HEK293 (cell line): ENCODE measurements around the gene SPECC1.

Experiments used
- FEZF1 ChIP-seq: fragments of 450-650 bp; formaldehyde crosslinking; IDR thresholded peaks from 2 replicates; pipeline ENCODE4 v1.5.1; 2016; ENCODE audit warnings: missing biosample characterization, missing genetic modification characterization
- KLF10 ChIP-seq: fragments of 450-650 bp; IDR thresholded peaks from 2 replicates; pipeline ENCODE4 v1.5.1; 2018; ENCODE audit warnings: missing biosample characterization, mild to moderate bottlenecking, missing genetic modification characterization
- PRDM1 ChIP-seq: fragments of 450-650 bp; formaldehyde crosslinking; IDR thresholded peaks from 2 replicates; pipeline ENCODE4; 2016; ENCODE audit warnings: missing biosample characterization, missing genetic modification characterization
- YY1 ChIP-seq: fragments of 450-650 bp; formaldehyde crosslinking; IDR thresholded peaks from 2 replicates; pipeline ENCODE4 v1.5.1; 2018; ENCODE audit warnings: missing biosample characterization, missing genetic modification characterization
- ZBTB7A ChIP-seq: fragments of 450-650 bp; formaldehyde crosslinking; IDR thresholded peaks from 2 replicates; pipeline ENCODE4 v1.5.1; 2016; ENCODE audit warnings: low read depth, missing biosample characterization, missing genetic modification characterization
- ZEB2 ChIP-seq: fragments of 450-650 bp; formaldehyde crosslinking; IDR thresholded peaks from 2 replicates; pipeline ENCODE4 v1.5.1; 2016; ENCODE audit warnings: missing biosample characterization, missing genetic modification characterization
- ZNF16 ChIP-seq: fragments of 450-650 bp; formaldehyde crosslinking; IDR thresholded peaks from 2 replicates; pipeline ENCODE4 v1.5.1; 2016; ENCODE audit warnings: low read depth, missing biosample characterization, missing genetic modification characterization
- ZNF19 ChIP-seq: fragments of 450-650 bp; formaldehyde crosslinking; IDR thresholded peaks from 2 replicates; pipeline ENCODE4; 2016; ENCODE audit warnings: missing biosample characterization, missing genetic modification characterization, low read depth
- ZNF274 ChIP-seq, 2 experiments: fragments of 200-500 bp in 1 of 2; fragments of 450-650 bp in 1 of 2; sonication (Bioruptor generic) in 1 of 2; formaldehyde crosslinking in 1 of 2; IDR thresholded peaks; 2 replicates each; pipeline versions ENCODE4 v1.5.1 to v1.6.1; 2014 to 2016; ENCODE audit warnings: borderline replicate concordance in 1 of 2, inconsistent platforms in 1 of 2, low read length in 1 of 2, missing biosample characterization in 1 of 2, missing genetic modification characterization in 1 of 2
- ZNF394 ChIP-seq: fragments of 450-650 bp; formaldehyde crosslinking; IDR thresholded peaks from 2 replicates; pipeline ENCODE4 v1.5.1; 2016; ENCODE audit warnings: missing biosample characterization, missing genetic modification characterization, mild to moderate bottlenecking, moderate library complexity, borderline replicate concordance
- ZNF596 ChIP-seq: fragments of 450-650 bp; IDR thresholded peaks from 2 replicates; pipeline ENCODE4 v1.5.0; 2018; ENCODE audit warnings: missing biosample characterization, mild to moderate bottlenecking, missing genetic modification characterization, moderate library complexity
- ZSCAN30 ChIP-seq: fragments of 450-650 bp; IDR thresholded peaks from 2 replicates; pipeline ENCODE4 v1.5.1; 2018; ENCODE audit warnings: missing biosample characterization, mild to moderate bottlenecking, missing genetic modification characterization, moderate library complexity
- TF ChIP-seq, protein P1 (sequence below): fragments of 450-650 bp; formaldehyde crosslinking; IDR thresholded peaks from 2 replicates; pipeline ENCODE4 v1.5.1; 2016; ENCODE audit warnings: missing biosample characterization, missing genetic modification characterization
- TF ChIP-seq, protein P2 (sequence below): IDR thresholded peaks from 2 replicates; pipeline ENCODE4 v1.6.1; 2011; ENCODE audit warnings: mild to moderate bottlenecking, low read depth, low read length, borderline replicate concordance

DNA sequence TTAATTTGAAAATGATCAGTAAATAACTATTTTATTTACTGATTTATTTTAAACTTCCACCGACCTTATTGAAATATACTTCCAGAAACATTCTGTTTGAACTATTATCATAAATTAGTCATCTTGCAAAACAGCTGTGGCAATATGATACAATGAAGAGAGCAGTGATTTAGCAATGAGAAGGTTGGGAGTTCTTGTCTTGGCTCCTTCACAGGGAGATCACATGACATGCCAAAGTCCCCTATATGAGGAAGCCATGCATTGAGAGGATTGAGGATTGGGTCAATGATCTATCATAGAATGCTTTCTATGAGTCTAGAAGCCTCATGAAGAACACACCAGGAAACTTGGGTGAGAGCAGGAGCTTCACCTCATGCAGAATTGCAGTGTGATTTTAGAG is 235.5 kb downstream of the SPECC1 start:
- TF ChIP-seq KLF10 (tag by site-specific recombination) (no peak), YY1 (tag by site-specific recombination) (no peak), ZBTB7A (tag by site-specific recombination) (no peak), ZNF274 (IDR thresholded peaks at IDR 0.05; ENCODE audit: low read length) (no peak), ZNF274 (tag by site-specific recombination; IDR thresholded peaks at IDR 0.05; ENCODE audit: borderline replicate concordance) (no peak), ZNF596 (no peak), ZNF16 (tag by site-specific recombination) (no peak), PRDM1 (tag by site-specific recombination) (no peak), ZSCAN30 (tag by site-specific recombination) (no peak), ZEB2 (no peak), ZNF19 (tag by site-specific recombination) (no peak), ZNF394 (tag by site-specific recombination) (no peak), FEZF1 (tag by site-specific recombination) (no peak)
- TF ChIP-seq, protein P1, sequence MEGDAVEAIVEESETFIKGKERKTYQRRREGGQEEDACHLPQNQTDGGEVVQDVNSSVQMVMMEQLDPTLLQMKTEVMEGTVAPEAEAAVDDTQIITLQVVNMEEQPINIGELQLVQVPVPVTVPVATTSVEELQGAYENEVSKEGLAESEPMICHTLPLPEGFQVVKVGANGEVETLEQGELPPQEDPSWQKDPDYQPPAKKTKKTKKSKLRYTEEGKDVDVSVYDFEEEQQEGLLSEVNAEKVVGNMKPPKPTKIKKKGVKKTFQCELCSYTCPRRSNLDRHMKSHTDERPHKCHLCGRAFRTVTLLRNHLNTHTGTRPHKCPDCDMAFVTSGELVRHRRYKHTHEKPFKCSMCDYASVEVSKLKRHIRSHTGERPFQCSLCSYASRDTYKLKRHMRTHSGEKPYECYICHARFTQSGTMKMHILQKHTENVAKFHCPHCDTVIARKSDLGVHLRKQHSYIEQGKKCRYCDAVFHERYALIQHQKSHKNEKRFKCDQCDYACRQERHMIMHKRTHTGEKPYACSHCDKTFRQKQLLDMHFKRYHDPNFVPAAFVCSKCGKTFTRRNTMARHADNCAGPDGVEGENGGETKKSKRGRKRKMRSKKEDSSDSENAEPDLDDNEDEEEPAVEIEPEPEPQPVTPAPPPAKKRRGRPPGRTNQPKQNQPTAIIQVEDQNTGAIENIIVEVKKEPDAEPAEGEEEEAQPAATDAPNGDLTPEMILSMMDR (tag by site-specific recombination): no peak
- TF ChIP-seq, protein P2, sequence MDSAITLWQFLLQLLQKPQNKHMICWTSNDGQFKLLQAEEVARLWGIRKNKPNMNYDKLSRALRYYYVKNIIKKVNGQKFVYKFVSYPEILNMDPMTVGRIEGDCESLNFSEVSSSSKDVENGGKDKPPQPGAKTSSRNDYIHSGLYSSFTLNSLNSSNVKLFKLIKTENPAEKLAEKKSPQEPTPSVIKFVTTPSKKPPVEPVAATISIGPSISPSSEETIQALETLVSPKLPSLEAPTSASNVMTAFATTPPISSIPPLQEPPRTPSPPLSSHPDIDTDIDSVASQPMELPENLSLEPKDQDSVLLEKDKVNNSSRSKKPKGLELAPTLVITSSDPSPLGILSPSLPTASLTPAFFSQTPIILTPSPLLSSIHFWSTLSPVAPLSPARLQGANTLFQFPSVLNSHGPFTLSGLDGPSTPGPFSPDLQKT: no peak
